GM06990 (cell line): ENCODE measurements around the gene PEX16.

Source experiments
- DNase-seq: peaks from one replicate; pipeline ENCODE4 v3.0.0-alpha.2; 2011; ENCODE audit not compliant: insufficient read length; ENCODE audit errors: extremely low read depth
- H3K27me3 ChIP-seq: replicated peaks from 2 replicates; pipeline ENCODE4 v1.6.0; 2011; ENCODE audit warnings: low read length; ENCODE audit not compliant: control insufficient read depth, insufficient read depth
- H3K36me3 ChIP-seq: 2 replicates; pipeline ENCODE4 v1.5.1; 2011; ENCODE audit warnings: low read length; ENCODE audit not compliant: control insufficient read depth, insufficient read depth
- H3K4me3 ChIP-seq: replicated peaks from 2 replicates; pipeline ENCODE4 v1.5.1; 2011; ENCODE audit warnings: low read depth, mild to moderate bottlenecking, control low read depth, low read length
- CTCF ChIP-seq: IDR thresholded peaks from 2 replicates; pipeline ENCODE4 v1.5.1; 2011; ENCODE audit warnings: low read length, control low read depth, mild to moderate bottlenecking, inconsistent platforms; ENCODE audit not compliant: insufficient read depth, poor library complexity, severe bottlenecking

The PEX16 gene

GRCh38 chr11:45939836-45940235 is 22.2 kb upstream of the PEX16 start:
- Histone ChIP-seq H3K36me3 (peaks cover 3% of the 10 kb centered on the region), H3K27me3 (no peaks in the 10 kb centered on the region), H3K4me3 (no peak overlapping the region)
- TF ChIP-seq CTCF: no peak
- DNase-seq: no peak

- DNase-seq: no peak
- TF ChIP-seq CTCF: no peak
- peaks cover 7% of the 10 kb centered on the region for H3K36me3 ChIP-seq
- H3K27me3 ChIP-seq: no peaks in the 10 kb centered on the region
- no peak overlapping the region for H3K4me3 ChIP-seq
These were observed 20.2 kb upstream of the PEX16 start for GRCh38 chr11:45937916-45938315.

GRCh38 chr11:45936511-45937054 is 18.9 kb upstream of the PEX16 start:
- no peaks in the 10 kb centered on the region for H3K27me3 ChIP-seq
- DNase-seq: no peak
- peaks cover 8% of the 10 kb centered on the region for H3K36me3 ChIP-seq
- no peak for TF ChIP-seq CTCF
- no peak overlapping the region for H3K4me3 ChIP-seq

GRCh38 chr11:45935349-45936064 is 17.8 kb upstream of the PEX16 start:
- peaks cover 8% of the 10 kb centered on the region for H3K36me3 ChIP-seq
- no peak overlapping the region for H3K4me3 ChIP-seq
- DNase-seq: no peak
- no peak for TF ChIP-seq CTCF
- no peaks in the 10 kb centered on the region for H3K27me3 ChIP-seq

- no peak for TF ChIP-seq CTCF
- H3K4me3 ChIP-seq: no peak overlapping the region
These were observed 17.1 kb upstream of the PEX16 start for GRCh38 chr11:45934580-45935318.

More at GRCh38 chr11:45934580-45935318, 17.1 kb upstream of the PEX16 start:
- H3K36me3 ChIP-seq: peaks cover 8% of the 10 kb centered on the region
- H3K27me3 ChIP-seq: no peaks in the 10 kb centered on the region
- DNase-seq: no peak
